ENCODE results near the gene CCDC157. TPM values are rescaled to one million over a fixed set of nuclear protein-coding genes. Genes with fewer than 3 reads are reported as not detected.
A peak's percentile ranks its signal among the peaks of the same experiment; 100 is the strongest.

Gene CCDC157
- total RNA-seq, 6 donors from 2014 or later: 3.3 to 16.8 (median 7.9) TPM

- Histone ChIP-seq H3K36me3 (no peaks in the 10 kb centered on the region), H3K4me1 (peaks cover 20 to 33% (median 27%) of the 10 kb centered on the region in 4 donors), H3K27ac (peak within 1 kb of the TSS in 2 of 4 donors; percentile 52 to 62), H3K27me3 (peaks cover 0 to 26% (median 0%) of the 10 kb centered on the region in 4 donors), H3K9me3 (no peaks in the 10 kb centered on the region), H3K4me3 (peak within 1 kb of the TSS; percentile 46 to 77 (median 67))
- peak; percentile 64 to 91 for DNase-seq
- TF ChIP-seq CTCF (IDR thresholded peaks at IDR 0.05) (no peak), POLR2AphosphoS5 (IDR thresholded peaks at IDR 0.05) (peak; percentile 3 to 29), POLR2A (IDR thresholded peaks at IDR 0.05) (peak in 1 of 4 donors; percentile 59), EP300 (IDR thresholded peaks at IDR 0.05) (no peak)
- WGBS, 2 donors: 0 to 1% methylated on average over 2 to 39 of the region's 56 CpGs
- ATAC-seq (ENCODE audit: low FRiP score in 2 of 2): peak; percentile 62 to 89
Observed at GRCh38 chr22:30396871-30397655, 40.3 kb downstream of the CCDC157 start, which contains the start of gene SEC14L2. Gene SEC14L2, plus strand, starts transcription at chr22:30397018. Its CDS starts 99 bp downstream, at chr22:30397117.

DNA sequence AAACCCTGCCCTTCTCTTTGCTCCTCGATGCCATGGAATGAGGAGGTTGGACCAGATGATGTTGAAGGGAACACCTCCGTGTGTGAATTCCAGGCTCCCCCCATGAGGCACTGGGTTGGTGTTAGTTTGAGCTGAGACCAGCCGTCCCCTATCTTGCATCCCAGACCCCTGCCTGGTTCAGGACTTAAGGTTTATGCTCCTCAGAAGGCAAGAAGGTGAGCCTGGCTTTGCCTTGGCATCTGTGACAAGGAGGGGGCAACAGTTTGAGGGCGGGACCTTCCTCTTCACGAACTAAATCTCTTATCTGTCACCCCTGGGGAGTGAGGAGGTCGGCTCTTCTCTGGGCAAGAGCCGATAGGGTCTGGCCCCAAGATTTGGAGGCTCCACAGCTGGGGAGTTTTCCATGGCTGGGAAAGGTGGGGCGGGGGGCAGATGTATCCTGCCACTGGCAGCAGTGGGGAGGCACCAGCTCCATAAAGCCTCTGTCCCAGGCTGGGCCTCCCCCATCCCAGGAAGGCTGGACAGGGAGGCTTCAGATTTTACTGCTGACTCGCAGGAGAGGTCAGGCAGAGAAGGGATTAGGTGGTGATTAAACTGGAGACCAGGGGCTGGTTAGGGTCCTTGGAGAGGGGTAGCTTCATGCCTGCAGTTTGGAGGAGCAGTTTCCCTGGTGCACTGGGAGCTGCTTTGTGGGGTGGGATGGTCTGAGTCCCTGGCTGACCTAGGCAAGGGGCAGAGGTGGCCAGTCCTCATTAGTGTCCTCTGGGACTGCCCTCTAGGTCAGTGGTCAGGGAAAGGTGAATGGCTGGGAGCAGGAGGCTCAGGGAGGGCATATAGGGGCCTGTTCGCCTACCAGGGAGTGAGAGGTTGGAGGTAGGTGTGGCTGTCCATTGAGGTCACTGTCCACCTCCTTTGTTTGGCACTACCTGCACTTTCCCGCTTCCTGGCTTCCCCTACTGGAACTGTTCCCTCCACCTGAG, 41.1 kb downstream of the CCDC157 start:
- ATAC-seq (ENCODE audit: low FRiP score in 2 of 2) (peak in 1 of 2 donors; percentile 27), DNase-seq (no peak)
- no peak for TF ChIP-seq EP300 (IDR thresholded peaks at IDR 0.05)
- no peak for TF ChIP-seq POLR2AphosphoS5 (IDR thresholded peaks at IDR 0.05)
- no peak for TF ChIP-seq CTCF (IDR thresholded peaks at IDR 0.05)
- no peak for TF ChIP-seq POLR2A (IDR thresholded peaks at IDR 0.05)
- H3K4me1 ChIP-seq: peaks cover 20 to 28% (median 25%) of the 10 kb centered on the region in 4 donors
- WGBS, 2 donors: 24 to 26% methylated on average over 5 to 10 of the region's 11 CpGs
- no peaks in the 10 kb centered on the region for H3K36me3 ChIP-seq
- peaks cover 0 to 26% (median 0%) of the 10 kb centered on the region in 4 donors for H3K27me3 ChIP-seq
- peak overlapping the region in 1 of 4 donors; percentile 62 for H3K27ac ChIP-seq
- H3K9me3 ChIP-seq: no peaks in the 10 kb centered on the region
- peak overlapping the region; percentile 46 to 77 (median 67) for H3K4me3 ChIP-seq

GRCh38 chr22:30398685-30399680, 42.2 kb downstream of the CCDC157 start:
- peaks cover 20 to 27% (median 22%) of the 10 kb centered on the region in 4 donors for H3K4me1 ChIP-seq
- ATAC-seq (ENCODE audit: low FRiP score in 2 of 2) (no peak), DNase-seq (no peak)
- no peak overlapping the region for H3K27ac ChIP-seq
- no peaks in the 10 kb centered on the region for H3K36me3 ChIP-seq
- H3K9me3 ChIP-seq: no peaks in the 10 kb centered on the region
- no peak overlapping the region for H3K4me3 ChIP-seq
- TF ChIP-seq POLR2AphosphoS5 (IDR thresholded peaks at IDR 0.05) (no peak), POLR2A (IDR thresholded peaks at IDR 0.05) (no peak), CTCF (IDR thresholded peaks at IDR 0.05) (no peak), EP300 (IDR thresholded peaks at IDR 0.05) (no peak)
- peaks cover 0 to 26% (median 0%) of the 10 kb centered on the region in 4 donors for H3K27me3 ChIP-seq
- 64 to 74% methylated on average over 23 to 25 of the region's 25 CpGs for WGBS, 2 donors

- Histone ChIP-seq H3K27me3 (peaks cover 0 to 26% (median 0%) of the 10 kb centered on the region in 4 donors), H3K4me3 (no peak overlapping the region), H3K36me3 (no peaks in the 10 kb centered on the region), H3K4me1 (peaks cover 20 to 27% (median 22%) of the 10 kb centered on the region in 4 donors), H3K9me3 (no peaks in the 10 kb centered on the region), H3K27ac (no peak overlapping the region)
- TF ChIP-seq POLR2A (IDR thresholded peaks at IDR 0.05) (no peak), CTCF (IDR thresholded peaks at IDR 0.05) (no peak), EP300 (IDR thresholded peaks at IDR 0.05) (no peak), POLR2AphosphoS5 (IDR thresholded peaks at IDR 0.05) (no peak)
- 79 to 91% methylated on average over 5 of the region's 5 CpGs for WGBS, 2 donors
- ATAC-seq (ENCODE audit: low FRiP score in 2 of 2) (no peak), DNase-seq (no peak)
Observed at GRCh38 chr22:30399718-30400117, 42.9 kb downstream of the CCDC157 start.

All from upper lobe of left lung (tissue), 6 donors.